ENCODE data around the gene STARD3NL. TPM values are rescaled to one million over a fixed set of nuclear protein-coding genes. Genes with fewer than 3 reads are reported as not detected.
"Not testable (repeated sequence)": the region's sequence is repeated elsewhere in the genome, so short reads cannot be mapped to it uniquely, and the experiment has no call there.

The STARD3NL gene
- total RNA-seq, 1 experiment from 2014 or later = 30.6 TPM

DNA sequence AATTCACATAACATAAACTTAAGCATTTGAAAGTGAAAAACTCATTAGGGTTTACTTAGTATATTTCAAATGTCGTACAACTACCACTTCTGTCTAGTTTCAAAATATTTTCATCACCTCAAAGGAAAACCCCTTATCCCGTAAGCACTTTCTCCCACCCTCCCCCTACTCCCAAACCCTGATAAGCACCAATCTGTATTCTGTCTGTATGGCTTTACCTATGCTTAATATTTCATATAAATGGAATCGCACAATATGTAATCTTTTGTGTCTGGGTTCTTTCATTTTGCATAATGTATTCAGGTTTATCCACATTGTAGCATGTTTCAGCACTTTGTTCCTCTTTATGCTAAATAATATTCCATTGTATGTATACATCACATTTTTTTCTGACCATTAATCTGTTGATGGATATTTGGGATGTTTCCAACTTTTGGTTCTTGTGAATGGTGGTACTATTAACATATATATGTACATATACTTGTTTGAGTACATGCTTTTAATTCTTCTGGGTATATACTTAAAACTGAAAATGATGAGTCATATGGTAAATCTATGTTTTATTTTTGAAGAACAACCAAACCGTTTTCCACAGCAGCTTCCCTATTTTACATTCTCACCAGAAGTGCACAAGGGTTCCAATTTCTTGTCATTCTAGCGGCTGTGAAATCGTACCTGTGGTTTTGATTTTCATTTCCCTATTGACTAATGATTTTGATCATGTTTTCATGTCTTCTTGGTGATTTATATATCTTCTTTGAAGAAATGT is 6.2 kb upstream of the STARD3NL start:
- no peaks in the 10 kb centered on the region for H3K36me3 Mint-ChIP-seq
- ChIA-PET POLR2A (no interaction called here), CTCF (no interaction called here)
- H3K27ac Mint-ChIP-seq = no peak overlapping the region
- ATAC-seq (no peak), DNase-seq (ENCODE audit: low spot score) (no peak)
- peaks cover 31% of the 10 kb centered on the region for H3K9me3 Mint-ChIP-seq
- peaks cover 8% of the 10 kb centered on the region for H3K4me1 Mint-ChIP-seq
- no peak overlapping the region for H3K4me3 Mint-ChIP-seq
- TF ChIP-seq ZNF263 (CRISPR knock-in tag; IDR thresholded peaks at IDR 0.05; ENCODE audit: low read depth) = no peak
- TF ChIP-seq ZNF232 (CRISPR knock-in tag; IDR thresholded peaks at IDR 0.05) = no peak
- TF ChIP-seq ESRRA (CRISPR knock-in tag; IDR thresholded peaks at IDR 0.05; ENCODE audit: borderline replicate concordance) = no peak
- TF ChIP-seq NR2C2 (CRISPR knock-in tag; IDR thresholded peaks at IDR 0.05) = no peak
- no peak for TF ChIP-seq ZNF396 (CRISPR knock-in tag; IDR thresholded peaks at IDR 0.05; ENCODE audit: borderline replicate concordance)
- TF ChIP-seq, protein P1, sequence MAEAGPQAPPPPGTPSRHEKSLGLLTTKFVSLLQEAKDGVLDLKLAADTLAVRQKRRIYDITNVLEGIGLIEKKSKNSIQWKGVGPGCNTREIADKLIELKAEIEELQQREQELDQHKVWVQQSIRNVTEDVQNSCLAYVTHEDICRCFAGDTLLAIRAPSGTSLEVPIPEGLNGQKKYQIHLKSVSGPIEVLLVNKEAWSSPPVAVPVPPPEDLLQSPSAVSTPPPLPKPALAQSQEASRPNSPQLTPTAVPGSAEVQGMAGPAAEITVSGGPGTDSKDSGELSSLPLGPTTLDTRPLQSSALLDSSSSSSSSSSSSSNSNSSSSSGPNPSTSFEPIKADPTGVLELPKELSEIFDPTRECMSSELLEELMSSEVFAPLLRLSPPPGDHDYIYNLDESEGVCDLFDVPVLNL (CRISPR knock-in tag; IDR thresholded peaks at IDR 0.05; ENCODE audit: borderline replicate concordance, low read depth) = no peak
- TF ChIP-seq TEAD1 (CRISPR knock-in tag; IDR thresholded peaks at IDR 0.05) = no peak
- TF ChIP-seq, protein P2, sequence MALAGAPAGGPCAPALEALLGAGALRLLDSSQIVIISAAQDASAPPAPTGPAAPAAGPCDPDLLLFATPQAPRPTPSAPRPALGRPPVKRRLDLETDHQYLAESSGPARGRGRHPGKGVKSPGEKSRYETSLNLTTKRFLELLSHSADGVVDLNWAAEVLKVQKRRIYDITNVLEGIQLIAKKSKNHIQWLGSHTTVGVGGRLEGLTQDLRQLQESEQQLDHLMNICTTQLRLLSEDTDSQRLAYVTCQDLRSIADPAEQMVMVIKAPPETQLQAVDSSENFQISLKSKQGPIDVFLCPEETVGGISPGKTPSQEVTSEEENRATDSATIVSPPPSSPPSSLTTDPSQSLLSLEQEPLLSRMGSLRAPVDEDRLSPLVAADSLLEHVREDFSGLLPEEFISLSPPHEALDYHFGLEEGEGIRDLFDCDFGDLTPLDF (CRISPR knock-in tag; IDR thresholded peaks at IDR 0.05) = no peak
- no peak for TF ChIP-seq CBFB (CRISPR knock-in tag; IDR thresholded peaks at IDR 0.05; ENCODE audit: low read depth)
- no peak for TF ChIP-seq PRRX2 (CRISPR knock-in tag; IDR thresholded peaks at IDR 0.05)
- TF ChIP-seq CREM (CRISPR knock-in tag; IDR thresholded peaks at IDR 0.05) = no peak
- TF ChIP-seq, protein P3, sequence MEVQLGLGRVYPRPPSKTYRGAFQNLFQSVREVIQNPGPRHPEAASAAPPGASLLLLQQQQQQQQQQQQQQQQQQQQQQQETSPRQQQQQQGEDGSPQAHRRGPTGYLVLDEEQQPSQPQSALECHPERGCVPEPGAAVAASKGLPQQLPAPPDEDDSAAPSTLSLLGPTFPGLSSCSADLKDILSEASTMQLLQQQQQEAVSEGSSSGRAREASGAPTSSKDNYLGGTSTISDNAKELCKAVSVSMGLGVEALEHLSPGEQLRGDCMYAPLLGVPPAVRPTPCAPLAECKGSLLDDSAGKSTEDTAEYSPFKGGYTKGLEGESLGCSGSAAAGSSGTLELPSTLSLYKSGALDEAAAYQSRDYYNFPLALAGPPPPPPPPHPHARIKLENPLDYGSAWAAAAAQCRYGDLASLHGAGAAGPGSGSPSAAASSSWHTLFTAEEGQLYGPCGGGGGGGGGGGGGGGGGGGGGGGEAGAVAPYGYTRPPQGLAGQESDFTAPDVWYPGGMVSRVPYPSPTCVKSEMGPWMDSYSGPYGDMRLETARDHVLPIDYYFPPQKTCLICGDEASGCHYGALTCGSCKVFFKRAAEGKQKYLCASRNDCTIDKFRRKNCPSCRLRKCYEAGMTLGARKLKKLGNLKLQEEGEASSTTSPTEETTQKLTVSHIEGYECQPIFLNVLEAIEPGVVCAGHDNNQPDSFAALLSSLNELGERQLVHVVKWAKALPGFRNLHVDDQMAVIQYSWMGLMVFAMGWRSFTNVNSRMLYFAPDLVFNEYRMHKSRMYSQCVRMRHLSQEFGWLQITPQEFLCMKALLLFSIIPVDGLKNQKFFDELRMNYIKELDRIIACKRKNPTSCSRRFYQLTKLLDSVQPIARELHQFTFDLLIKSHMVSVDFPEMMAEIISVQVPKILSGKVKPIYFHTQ (CRISPR knock-in tag; IDR thresholded peaks at IDR 0.05) = no peak
- no peak for TF ChIP-seq ZNF138 (CRISPR knock-in tag; conservative IDR thresholded peaks at IDR 0.05)
- TF ChIP-seq, protein P4, sequence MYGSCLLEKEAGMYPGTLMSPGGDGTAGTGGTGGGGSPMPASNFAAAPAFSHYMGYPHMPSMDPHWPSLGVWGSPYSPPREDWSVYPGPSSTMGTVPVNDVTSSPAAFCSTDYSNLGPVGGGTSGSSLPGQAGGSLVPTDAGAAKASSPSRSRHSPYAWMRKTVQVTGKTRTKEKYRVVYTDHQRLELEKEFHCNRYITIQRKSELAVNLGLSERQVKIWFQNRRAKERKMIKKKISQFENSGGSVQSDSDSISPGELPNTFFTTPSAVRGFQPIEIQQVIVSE (CRISPR knock-in tag; IDR thresholded peaks at IDR 0.05; ENCODE audit: borderline replicate concordance) = no peak
- no peak for TF ChIP-seq FOXJ3 (CRISPR knock-in tag; IDR thresholded peaks at IDR 0.05; ENCODE audit: borderline replicate concordance)
- TF ChIP-seq ZNF416 (CRISPR knock-in tag; IDR thresholded peaks at IDR 0.05) = no peak
- TF ChIP-seq, protein P5, sequence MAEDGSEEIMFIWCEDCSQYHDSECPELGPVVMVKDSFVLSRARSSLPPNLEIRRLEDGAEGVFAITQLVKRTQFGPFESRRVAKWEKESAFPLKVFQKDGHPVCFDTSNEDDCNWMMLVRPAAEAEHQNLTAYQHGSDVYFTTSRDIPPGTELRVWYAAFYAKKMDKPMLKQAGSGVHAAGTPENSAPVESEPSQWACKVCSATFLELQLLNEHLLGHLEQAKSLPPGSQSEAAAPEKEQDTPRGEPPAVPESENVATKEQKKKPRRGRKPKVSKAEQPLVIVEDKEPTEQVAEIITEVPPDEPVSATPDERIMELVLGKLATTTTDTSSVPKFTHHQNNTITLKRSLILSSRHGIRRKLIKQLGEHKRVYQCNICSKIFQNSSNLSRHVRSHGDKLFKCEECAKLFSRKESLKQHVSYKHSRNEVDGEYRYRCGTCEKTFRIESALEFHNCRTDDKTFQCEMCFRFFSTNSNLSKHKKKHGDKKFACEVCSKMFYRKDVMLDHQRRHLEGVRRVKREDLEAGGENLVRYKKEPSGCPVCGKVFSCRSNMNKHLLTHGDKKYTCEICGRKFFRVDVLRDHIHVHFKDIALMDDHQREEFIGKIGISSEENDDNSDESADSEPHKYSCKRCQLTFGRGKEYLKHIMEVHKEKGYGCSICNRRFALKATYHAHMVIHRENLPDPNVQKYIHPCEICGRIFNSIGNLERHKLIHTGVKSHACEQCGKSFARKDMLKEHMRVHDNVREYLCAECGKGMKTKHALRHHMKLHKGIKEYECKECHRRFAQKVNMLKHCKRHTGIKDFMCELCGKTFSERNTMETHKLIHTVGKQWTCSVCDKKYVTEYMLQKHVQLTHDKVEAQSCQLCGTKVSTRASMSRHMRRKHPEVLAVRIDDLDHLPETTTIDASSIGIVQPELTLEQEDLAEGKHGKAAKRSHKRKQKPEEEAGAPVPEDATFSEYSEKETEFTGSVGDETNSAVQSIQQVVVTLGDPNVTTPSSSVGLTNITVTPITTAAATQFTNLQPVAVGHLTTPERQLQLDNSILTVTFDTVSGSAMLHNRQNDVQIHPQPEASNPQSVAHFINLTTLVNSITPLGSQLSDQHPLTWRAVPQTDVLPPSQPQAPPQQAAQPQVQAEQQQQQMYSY (CRISPR knock-in tag; IDR thresholded peaks at IDR 0.05) = no peak
- no peak for TF ChIP-seq ELF4 (CRISPR knock-in tag; IDR thresholded peaks at IDR 0.05; ENCODE audit: low read depth)
- peaks cover 13% of the 10 kb centered on the region for H3K27me3 Mint-ChIP-seq (ENCODE audit: low read depth)

DNA sequence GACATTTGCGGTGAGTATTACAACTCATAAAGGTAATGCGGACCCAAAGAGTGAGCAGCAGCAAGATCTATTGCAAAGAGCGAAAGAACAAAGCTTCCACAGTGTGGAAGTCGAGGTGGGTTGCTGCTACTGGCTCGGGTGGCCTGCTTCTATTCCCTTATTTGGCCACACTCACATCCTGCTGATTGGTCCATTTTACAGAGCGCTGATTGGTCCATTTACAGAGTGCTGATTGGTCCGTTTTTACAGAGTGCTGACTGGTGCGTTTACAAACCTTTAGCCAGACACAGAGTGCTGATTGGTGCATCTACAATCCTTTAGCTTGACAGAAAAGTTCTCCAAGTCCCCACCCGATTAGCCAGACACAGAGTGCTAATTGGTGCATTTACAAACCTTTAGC is 2.5 kb upstream of the STARD3NL start:
- POLR2A ChIA-PET; H3K4me3 Mint-ChIP-seq; H3K36me3 Mint-ChIP-seq; ATAC-seq; DNase-seq (ENCODE audit: low spot score); H3K27ac Mint-ChIP-seq; CTCF ChIA-PET: not testable (repeated sequence)
- Mint-ChIP-seq H3K4me1 (peaks cover 18% of the 10 kb centered on the region), H3K27me3 (ENCODE audit: low read depth) (peaks cover 13% of the 10 kb centered on the region), H3K9me3 (peaks cover 31% of the 10 kb centered on the region)
